Measurements from ENCODE around the gene NELFB.

NELFB gene

DNA sequence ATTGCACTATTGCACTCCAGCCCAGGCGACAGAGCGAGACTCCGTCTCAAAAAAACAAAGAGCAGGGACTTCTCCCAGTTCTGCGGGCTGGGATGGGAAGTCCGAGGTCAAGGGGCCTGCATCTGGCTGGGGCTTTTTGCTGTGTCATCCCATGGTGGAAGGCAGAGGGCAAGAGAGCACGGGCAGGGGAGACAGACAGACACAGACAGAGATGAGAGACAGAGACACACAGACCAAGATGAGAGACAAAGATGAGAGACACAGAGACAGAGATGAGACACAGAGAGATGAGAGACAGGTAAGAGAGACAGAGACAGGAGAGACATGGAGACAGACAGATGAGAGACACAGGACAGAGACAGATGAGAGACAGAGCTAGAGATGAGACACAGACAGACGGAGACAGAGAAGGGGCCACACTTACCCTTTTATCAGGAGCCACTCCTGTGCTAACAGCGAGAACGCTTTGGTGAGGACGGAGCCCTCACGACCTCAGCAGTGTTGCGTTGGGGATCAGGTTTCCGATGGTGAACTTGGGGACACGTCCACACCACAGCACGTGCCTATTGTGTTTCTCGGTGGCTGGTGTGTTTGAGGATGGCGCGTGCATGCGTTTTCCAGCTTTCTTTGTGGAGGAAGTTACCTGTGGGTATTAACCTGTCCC is 13.5 kb downstream of the NELFB start:
- no peak for TF ChIP-seq TSHZ2 (CRISPR knock-in tag; IDR thresholded peaks at IDR 0.05)
- no peak for TF ChIP-seq PATZ1 (CRISPR knock-in tag; IDR thresholded peaks at IDR 0.05; ENCODE audit: borderline replicate concordance)
- TF ChIP-seq SNAI2 (CRISPR knock-in tag; IDR thresholded peaks at IDR 0.05) = no peak
- TF ChIP-seq ZFP3 (CRISPR knock-in tag; IDR thresholded peaks at IDR 0.05) = no peak
- TF ChIP-seq ESRRG (CRISPR knock-in tag; IDR thresholded peaks at IDR 0.05) = no peak
- no peak for TF ChIP-seq TCF4 (CRISPR knock-in tag; IDR thresholded peaks at IDR 0.05; ENCODE audit: borderline replicate concordance)
- no peak for TF ChIP-seq POU6F1 (CRISPR knock-in tag; IDR thresholded peaks at IDR 0.05; ENCODE audit: borderline replicate concordance, low read depth)
- TF ChIP-seq CSDC2 (CRISPR knock-in tag; IDR thresholded peaks at IDR 0.05) = no peak
- TF ChIP-seq ZNF70 (CRISPR knock-in tag; IDR thresholded peaks at IDR 0.05) = no peak
- TF ChIP-seq ZFP30 (CRISPR knock-in tag; IDR thresholded peaks at IDR 0.05) = no peak
- TF ChIP-seq ARNTL (CRISPR knock-in tag; IDR thresholded peaks at IDR 0.05; ENCODE audit: borderline replicate concordance, low read depth) = no peak
- no peak for ATAC-seq

DNA sequence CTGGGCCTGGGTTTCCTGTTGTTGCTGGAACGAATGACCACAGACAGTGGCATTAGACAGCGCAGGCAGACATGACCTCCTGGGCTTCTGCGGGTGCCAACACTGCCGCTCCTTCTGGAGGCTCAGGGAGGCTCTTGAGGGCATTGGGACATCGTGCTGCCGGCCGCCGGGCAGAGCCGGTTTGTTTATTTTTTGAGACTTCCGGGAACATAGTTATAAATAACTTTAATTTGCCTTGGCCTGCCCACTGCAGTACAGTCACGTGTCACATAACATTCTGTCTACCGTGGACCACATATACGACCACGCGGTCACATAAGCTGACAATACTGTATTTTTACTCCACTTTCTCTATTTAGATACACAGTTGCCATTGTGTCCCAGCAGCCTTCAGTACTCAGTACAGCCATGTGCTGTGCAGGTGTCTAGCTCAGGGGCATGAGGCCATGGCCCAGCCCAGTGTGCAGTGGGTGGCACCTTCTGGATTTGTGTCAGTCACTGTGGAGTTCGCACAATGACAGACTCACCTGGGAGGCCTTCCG is 14.2 kb downstream of the NELFB start:
- TF ChIP-seq ZFP30 (CRISPR knock-in tag; IDR thresholded peaks at IDR 0.05) (no peak), ZFP3 (CRISPR knock-in tag; IDR thresholded peaks at IDR 0.05) (no peak), TCF4 (CRISPR knock-in tag; IDR thresholded peaks at IDR 0.05; ENCODE audit: borderline replicate concordance) (no peak)

DNA sequence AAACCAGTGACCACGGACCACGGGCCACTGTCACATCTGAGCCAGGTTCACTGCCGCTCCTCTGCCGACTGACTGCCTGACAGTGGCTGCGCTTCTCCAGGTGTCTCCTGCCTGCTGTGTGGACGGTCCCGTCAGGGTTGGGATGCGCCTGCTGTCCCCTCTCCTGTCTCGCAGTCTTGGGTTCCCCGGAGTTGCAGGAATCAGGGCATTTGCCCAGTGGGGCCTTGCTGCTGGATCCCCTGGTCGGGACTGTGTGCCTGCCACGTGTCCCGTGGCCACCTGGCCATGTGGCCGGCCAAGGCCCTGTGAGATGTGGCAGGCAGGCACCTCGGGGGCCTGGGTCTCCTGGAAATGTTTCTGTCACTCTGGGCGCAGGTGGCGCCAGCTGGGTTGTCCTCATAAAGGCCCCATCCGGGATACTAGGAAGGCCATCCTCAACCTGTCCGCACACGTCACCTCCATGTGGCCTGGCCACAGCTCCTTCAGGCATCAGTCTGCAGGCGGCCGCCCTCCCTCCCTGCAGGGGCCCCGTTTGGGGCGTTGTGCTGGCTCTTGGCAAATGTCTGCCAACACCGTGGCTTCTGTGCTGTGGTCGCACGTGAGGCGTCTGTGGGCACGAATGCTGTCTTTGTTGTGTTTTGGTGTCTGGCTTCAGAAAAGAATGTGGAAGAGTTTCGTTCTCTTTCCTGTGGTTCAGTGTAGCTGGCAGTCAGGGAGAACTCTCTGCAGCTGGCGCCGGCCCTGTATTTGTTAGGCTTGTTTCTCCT is 16.0 kb downstream of the NELFB start:
- no peak for ATAC-seq
- TF ChIP-seq OSR1 (CRISPR knock-in tag; IDR thresholded peaks at IDR 0.05) = no peak
- TF ChIP-seq, protein P1, sequence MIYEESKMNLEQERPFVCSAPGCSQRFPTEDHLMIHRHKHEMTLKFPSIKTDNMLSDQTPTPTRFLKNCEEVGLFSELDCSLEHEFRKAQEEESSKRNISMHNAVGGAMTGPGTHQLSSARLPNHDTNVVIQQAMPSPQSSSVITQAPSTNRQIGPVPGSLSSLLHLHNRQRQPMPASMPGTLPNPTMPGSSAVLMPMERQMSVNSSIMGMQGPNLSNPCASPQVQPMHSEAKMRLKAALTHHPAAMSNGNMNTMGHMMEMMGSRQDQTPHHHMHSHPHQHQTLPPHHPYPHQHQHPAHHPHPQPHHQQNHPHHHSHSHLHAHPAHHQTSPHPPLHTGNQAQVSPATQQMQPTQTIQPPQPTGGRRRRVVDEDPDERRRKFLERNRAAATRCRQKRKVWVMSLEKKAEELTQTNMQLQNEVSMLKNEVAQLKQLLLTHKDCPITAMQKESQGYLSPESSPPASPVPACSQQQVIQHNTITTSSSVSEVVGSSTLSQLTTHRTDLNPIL (CRISPR knock-in tag; IDR thresholded peaks at IDR 0.05; ENCODE audit: low read depth) = no peak
- TF ChIP-seq ZC3H10 (CRISPR knock-in tag; IDR thresholded peaks at IDR 0.05) = no peak
- no peak for TF ChIP-seq TOX (CRISPR knock-in tag; IDR thresholded peaks at IDR 0.05; ENCODE audit: borderline replicate concordance)
- TF ChIP-seq ZNF565 (CRISPR knock-in tag; conservative IDR thresholded peaks at IDR 0.05; ENCODE audit: low read depth) = no peak
- no peak for TF ChIP-seq RARB (CRISPR knock-in tag; IDR thresholded peaks at IDR 0.05)
- TF ChIP-seq ZNF8 (CRISPR knock-in tag; IDR thresholded peaks at IDR 0.05) = no peak
- TF ChIP-seq SNAI2 (CRISPR knock-in tag; IDR thresholded peaks at IDR 0.05) = no peak
- no peak for TF ChIP-seq BACH2 (CRISPR knock-in tag; IDR thresholded peaks at IDR 0.05; ENCODE audit: borderline replicate concordance)
- no peak for TF ChIP-seq PATZ1 (CRISPR knock-in tag; IDR thresholded peaks at IDR 0.05; ENCODE audit: borderline replicate concordance)
- no peak for TF ChIP-seq CSRNP3 (CRISPR knock-in tag; IDR thresholded peaks at IDR 0.05)
- no peak for TF ChIP-seq CSDC2 (CRISPR knock-in tag; IDR thresholded peaks at IDR 0.05)
- no peak for TF ChIP-seq TSHZ2 (CRISPR knock-in tag; IDR thresholded peaks at IDR 0.05)
- TF ChIP-seq ISL1 (CRISPR knock-in tag; IDR thresholded peaks at IDR 0.05) = no peak
- TF ChIP-seq ZFP30 (CRISPR knock-in tag; IDR thresholded peaks at IDR 0.05) = no peak

More for the DNA sequence above, 14.2 kb downstream of the NELFB start:
- ATAC-seq = no peak
